Ectodermal cell (in vitro differentiated cells): ENCODE data around the gene KRTAP5-8.
"Not testable (repeated sequence)": the region's sequence is repeated elsewhere in the genome, so short reads cannot be mapped to it uniquely, and the experiment has no call there.

Experiments
- H3K27ac ChIP-seq: 2 replicates; pipeline ENCODE4 v1.7.0; 2013; ENCODE audit warnings: mild to moderate bottlenecking, low read depth, low read length; ENCODE audit not compliant: insufficient read depth, poor library complexity, severe bottlenecking
- H3K27me3 ChIP-seq: 2 replicates; pipeline ENCODE4 v1.7.0; 2013; ENCODE audit warnings: mild to moderate bottlenecking, low read length; ENCODE audit not compliant: insufficient read depth, control insufficient read depth, poor library complexity, severe bottlenecking
- H3K36me3 ChIP-seq: one replicate; pipeline ENCODE4 v1.7.0; 2013; ENCODE audit warnings: low read length; ENCODE audit not compliant: control insufficient read depth, insufficient read depth
- H3K4me1 ChIP-seq: one replicate; pipeline ENCODE4 v1.7.0; 2013; ENCODE audit warnings: low read length; ENCODE audit not compliant: control insufficient read depth, insufficient read depth
- H3K4me3 ChIP-seq: 2 replicates; pipeline ENCODE4 v1.7.0; 2013; ENCODE audit warnings: low read depth, low read length, control low read depth; ENCODE audit not compliant: insufficient read depth
- H3K9me3 ChIP-seq: 2 replicates; pipeline ENCODE4 v1.7.0; 2013; ENCODE audit warnings: mild to moderate bottlenecking, low read length, moderate library complexity; ENCODE audit not compliant: control insufficient read depth
- WGBS, 2 experiments: methylation state at CpG; one replicate each; pipeline ENCODE4 v1.1.7; 2013; ENCODE audit warnings: missing lambda C conversion rate in 2 of 2; 5-methylcytosine and 5-hydroxymethylcytosine counted together

Gene KRTAP5-8

GRCh38 chr11:71505781-71506180, 32.0 kb upstream of the KRTAP5-8 start:
- Histone ChIP-seq H3K27me3 (no peaks in the 10 kb centered on the region), H3K4me3 (no peak overlapping the region)

GRCh38 chr11:71507102-71507501, 30.7 kb upstream of the KRTAP5-8 start:
- no peaks in the 10 kb centered on the region for H3K36me3 ChIP-seq
- H3K4me3 ChIP-seq = no peak overlapping the region
- peaks cover 4% of the 10 kb centered on the region for H3K9me3 ChIP-seq
- no peak overlapping the region for H3K27ac ChIP-seq
- WGBS, 2 experiments = 93 to 94% methylated on average over 5 of the region's 5 CpGs
- H3K4me1 ChIP-seq = peaks cover 23% of the 10 kb centered on the region
- no peaks in the 10 kb centered on the region for H3K27me3 ChIP-seq

More at GRCh38 chr11:71505781-71506180, 32.0 kb upstream of the KRTAP5-8 start:
- WGBS, 2 experiments = 55 to 63% methylated on average over 9 of the region's 9 CpGs
- Histone ChIP-seq H3K9me3 (peaks cover 4% of the 10 kb centered on the region), H3K27ac (no peak overlapping the region), H3K4me1 (peaks cover 23% of the 10 kb centered on the region), H3K36me3 (no peaks in the 10 kb centered on the region)

GRCh38 chr11:71518506-71519471, 19.0 kb upstream of the KRTAP5-8 start:
- no peak overlapping the region for H3K27ac ChIP-seq
- H3K27me3 ChIP-seq = no peaks in the 10 kb centered on the region
- no peaks in the 10 kb centered on the region for H3K36me3 ChIP-seq
- no peak overlapping the region for H3K4me3 ChIP-seq
- H3K9me3 ChIP-seq = no peaks in the 10 kb centered on the region
- no peaks in the 10 kb centered on the region for H3K4me1 ChIP-seq
- 96% methylated on average over 53 to 55 of the region's 55 CpGs for WGBS, 2 experiments

GRCh38 chr11:71519546-71519945, 18.3 kb upstream of the KRTAP5-8 start:
- 93 to 94% methylated on average over 10 of the region's 10 CpGs for WGBS, 2 experiments
- H3K4me3 ChIP-seq = no peak overlapping the region
- H3K27ac ChIP-seq = no peak overlapping the region
- H3K9me3 ChIP-seq = no peaks in the 10 kb centered on the region
- H3K36me3 ChIP-seq = no peaks in the 10 kb centered on the region
- no peaks in the 10 kb centered on the region for H3K27me3 ChIP-seq
- no peaks in the 10 kb centered on the region for H3K4me1 ChIP-seq

GRCh38 chr11:71525188-71525937, 12.5 kb upstream of the KRTAP5-8 start:
- Histone ChIP-seq H3K27ac (no peak overlapping the region), H3K4me1 (no peaks in the 10 kb centered on the region), H3K36me3 (no peaks in the 10 kb centered on the region), H3K4me3 (no peak overlapping the region), H3K9me3 (no peaks in the 10 kb centered on the region), H3K27me3 (no peaks in the 10 kb centered on the region)
- WGBS, 2 experiments = 62 to 65% methylated on average over 3 of the region's 3 CpGs

- 83 to 93% methylated on average over 2 of the region's 2 CpGs for WGBS, 2 experiments
- Histone ChIP-seq H3K9me3 (no peaks in the 10 kb centered on the region), H3K36me3 (no peaks in the 10 kb centered on the region), H3K4me1 (no peaks in the 10 kb centered on the region), H3K4me3 (no peak overlapping the region), H3K27ac (no peak overlapping the region), H3K27me3 (no peaks in the 10 kb centered on the region)
These were observed 11.8 kb upstream of the KRTAP5-8 start for GRCh38 chr11:71525938-71526495.

GRCh38 chr11:71526796-71527575, 10.8 kb upstream of the KRTAP5-8 start, which contains the start of gene KRTAP5-7:
Gene KRTAP5-7, plus strand, starts transcription at chr11:71527267. Its CDS starts 34 bp downstream, at chr11:71527301.
- not testable (repeated sequence) for H3K27ac ChIP-seq, H3K27me3 ChIP-seq, H3K9me3 ChIP-seq, H3K4me1 ChIP-seq, H3K36me3 ChIP-seq, H3K4me3 ChIP-seq
- WGBS, 2 experiments = 80 to 82% methylated on average over 10 of the region's 10 CpGs

- Histone ChIP-seq H3K4me3 (no peak overlapping the region), H3K36me3 (no peaks in the 10 kb centered on the region), H3K4me1 (no peaks in the 10 kb centered on the region), H3K27ac (no peak overlapping the region), H3K27me3 (no peaks in the 10 kb centered on the region), H3K9me3 (no peaks in the 10 kb centered on the region)
- 90% methylated on average over 6 of the region's 6 CpGs for WGBS, 2 experiments
These were observed 10.1 kb upstream of the KRTAP5-8 start for GRCh38 chr11:71527576-71528210.

GRCh38 chr11:71530602-71531001, 7.2 kb upstream of the KRTAP5-8 start:
- Histone ChIP-seq H3K4me3 (no peak overlapping the region), H3K36me3 (no peaks in the 10 kb centered on the region), H3K27ac (no peak overlapping the region), H3K4me1 (no peaks in the 10 kb centered on the region), H3K9me3 (no peaks in the 10 kb centered on the region), H3K27me3 (no peaks in the 10 kb centered on the region)
- WGBS, 2 experiments = 95 to 97% methylated on average over 11 of the region's 11 CpGs
